Vagina (tissue), 2 donors: Measurements from ENCODE around the gene VSTM4.

Source experiments
- POLR2A ChIP-seq, 2 donors: fragments of 450-650 bp; IDR thresholded peaks; one replicate each; pipeline ENCODE4 v1.6.1; 2017; ENCODE audit warnings: antibody characterized with exemption in 2 of 2, mild to moderate bottlenecking in 2 of 2, moderate library complexity in 2 of 2
- POLR2AphosphoS5 ChIP-seq, 2 donors: sonication (generic); formaldehyde crosslinking; IDR thresholded peaks; one replicate each; pipeline ENCODE4 v1.9.0; 2017; ENCODE audit warnings: antibody characterized with exemption in 2 of 2, mild to moderate bottlenecking in 2 of 2, low read depth in 1 of 2; ENCODE audit not compliant: insufficient read depth in 1 of 2
- TF ChIP-seq, protein P1 (sequence below), 3 experiments: fragments of 450-650 bp in 2 of 3; fragments of 200-600 bp in 1 of 3; sonication (generic) in 1 of 3; IDR thresholded peaks; one replicate each; pipeline ENCODE4 v1.5.1; 2017 to 2019; ENCODE audit warnings: antibody characterized with exemption in 3 of 3, mild to moderate bottlenecking in 2 of 3, moderate library complexity in 2 of 3

DNA sequence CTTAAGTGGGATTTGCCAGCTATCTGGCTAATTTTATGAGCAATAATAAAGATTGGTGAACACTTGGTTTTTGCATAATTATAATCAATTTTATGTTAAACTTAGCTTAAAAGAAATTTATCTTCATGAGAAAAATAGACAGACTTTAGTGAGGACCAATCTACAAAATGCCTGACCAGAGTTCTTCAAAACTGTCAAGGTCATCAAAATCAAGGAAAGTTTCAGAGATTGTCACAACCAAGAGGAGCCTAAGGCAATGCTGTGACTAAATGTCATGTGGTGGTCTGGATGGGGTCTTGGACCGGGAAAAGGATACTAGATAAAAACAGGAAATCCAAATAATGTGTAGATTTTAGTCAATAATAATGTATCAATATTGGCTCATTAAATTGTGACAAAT lies 36.2 kb upstream of the VSTM4 start:
- TF ChIP-seq POLR2A (IDR thresholded peaks at IDR 0.05): no peak
- TF ChIP-seq, protein P1, sequence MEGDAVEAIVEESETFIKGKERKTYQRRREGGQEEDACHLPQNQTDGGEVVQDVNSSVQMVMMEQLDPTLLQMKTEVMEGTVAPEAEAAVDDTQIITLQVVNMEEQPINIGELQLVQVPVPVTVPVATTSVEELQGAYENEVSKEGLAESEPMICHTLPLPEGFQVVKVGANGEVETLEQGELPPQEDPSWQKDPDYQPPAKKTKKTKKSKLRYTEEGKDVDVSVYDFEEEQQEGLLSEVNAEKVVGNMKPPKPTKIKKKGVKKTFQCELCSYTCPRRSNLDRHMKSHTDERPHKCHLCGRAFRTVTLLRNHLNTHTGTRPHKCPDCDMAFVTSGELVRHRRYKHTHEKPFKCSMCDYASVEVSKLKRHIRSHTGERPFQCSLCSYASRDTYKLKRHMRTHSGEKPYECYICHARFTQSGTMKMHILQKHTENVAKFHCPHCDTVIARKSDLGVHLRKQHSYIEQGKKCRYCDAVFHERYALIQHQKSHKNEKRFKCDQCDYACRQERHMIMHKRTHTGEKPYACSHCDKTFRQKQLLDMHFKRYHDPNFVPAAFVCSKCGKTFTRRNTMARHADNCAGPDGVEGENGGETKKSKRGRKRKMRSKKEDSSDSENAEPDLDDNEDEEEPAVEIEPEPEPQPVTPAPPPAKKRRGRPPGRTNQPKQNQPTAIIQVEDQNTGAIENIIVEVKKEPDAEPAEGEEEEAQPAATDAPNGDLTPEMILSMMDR (IDR thresholded peaks at IDR 0.05): no peak
- no peak for TF ChIP-seq POLR2AphosphoS5 (IDR thresholded peaks at IDR 0.05; ENCODE audit: insufficient read depth in 1 of 2, low read depth in 1 of 2)
